NCI-H2227 treated with DMSO at 0.1 percent for 48 hours (cell line): Measurements from ENCODE around the gene CMTM8.
A peak's percentile ranks its signal among the peaks of the same experiment; 100 is the strongest.

ENCODE experiments used
- DNase-seq: peaks from one replicate; lab custom pipeline; 2025; lab: John Stamatoyannopoulos, UW

CMTM8 gene

GRCh38 chr3:32278714-32279113 lies 40.2 kb downstream of the CMTM8 start:
- DNase-seq: no peak

GRCh38 chr3:32280262-32280910 lies 41.9 kb downstream of the CMTM8 start:
- no peak for DNase-seq

GRCh38 chr3:32281570-32282106 lies 43.2 kb downstream of the CMTM8 start:
- DNase-seq: no peak

GRCh38 chr3:32282578-32283154 lies 44.2 kb downstream of the CMTM8 start:
- DNase-seq: no peak

GRCh38 chr3:32283304-32283703 lies 44.8 kb downstream of the CMTM8 start:
- no peak for DNase-seq

GRCh38 chr3:32284443-32285212 lies 46.1 kb downstream of the CMTM8 start:
- DNase-seq: no peak

- no peak for DNase-seq
These were observed 47.4 kb downstream of the CMTM8 start for GRCh38 chr3:32285891-32286290.

- DNase-seq: no peak
These were observed 50.3 kb downstream of the CMTM8 start for GRCh38 chr3:32288819-32289218.

- DNase-seq: no peak
These were observed 52.1 kb downstream of the CMTM8 start for GRCh38 chr3:32290619-32291018.

- DNase-seq: no peak
These were observed 53.8 kb downstream of the CMTM8 start for GRCh38 chr3:32292085-32292796.

GRCh38 chr3:32293903-32294302 lies 55.4 kb downstream of the CMTM8 start:
- DNase-seq: no peak

GRCh38 chr3:32296251-32297204 lies 58.0 kb downstream of the CMTM8 start:
- DNase-seq: peak; percentile 48

- DNase-seq: no peak
These were observed 58.9 kb downstream of the CMTM8 start for GRCh38 chr3:32297366-32297765.

GRCh38 chr3:32301426-32301825 lies 62.9 kb downstream of the CMTM8 start:
- DNase-seq: no peak

GRCh38 chr3:32302601-32303398 lies 64.3 kb downstream of the CMTM8 start:
- no peak for DNase-seq

- no peak for DNase-seq
These were observed 64.9 kb downstream of the CMTM8 start for GRCh38 chr3:32303399-32303747.

- no peak for DNase-seq
These were observed 65.7 kb downstream of the CMTM8 start for GRCh38 chr3:32303977-32304881.

GRCh38 chr3:32305361-32305876 lies 66.9 kb downstream of the CMTM8 start:
- no peak for DNase-seq

- DNase-seq: no peak
These were observed 67.6 kb downstream of the CMTM8 start for GRCh38 chr3:32306072-32306471.
